GM19397 (cell line): Measurements from ENCODE around the gene UBXN6.

Experiments used
- ATAC-seq: cut with Tn5 transposase; IDR thresholded peaks from one replicate; pipeline ENCODE4 v1.9.1; 2021; ENCODE audit warnings: mild to moderate bottlenecking, moderate library complexity; ENCODE audit not compliant: unreplicated experiment

Gene UBXN6

DNA sequence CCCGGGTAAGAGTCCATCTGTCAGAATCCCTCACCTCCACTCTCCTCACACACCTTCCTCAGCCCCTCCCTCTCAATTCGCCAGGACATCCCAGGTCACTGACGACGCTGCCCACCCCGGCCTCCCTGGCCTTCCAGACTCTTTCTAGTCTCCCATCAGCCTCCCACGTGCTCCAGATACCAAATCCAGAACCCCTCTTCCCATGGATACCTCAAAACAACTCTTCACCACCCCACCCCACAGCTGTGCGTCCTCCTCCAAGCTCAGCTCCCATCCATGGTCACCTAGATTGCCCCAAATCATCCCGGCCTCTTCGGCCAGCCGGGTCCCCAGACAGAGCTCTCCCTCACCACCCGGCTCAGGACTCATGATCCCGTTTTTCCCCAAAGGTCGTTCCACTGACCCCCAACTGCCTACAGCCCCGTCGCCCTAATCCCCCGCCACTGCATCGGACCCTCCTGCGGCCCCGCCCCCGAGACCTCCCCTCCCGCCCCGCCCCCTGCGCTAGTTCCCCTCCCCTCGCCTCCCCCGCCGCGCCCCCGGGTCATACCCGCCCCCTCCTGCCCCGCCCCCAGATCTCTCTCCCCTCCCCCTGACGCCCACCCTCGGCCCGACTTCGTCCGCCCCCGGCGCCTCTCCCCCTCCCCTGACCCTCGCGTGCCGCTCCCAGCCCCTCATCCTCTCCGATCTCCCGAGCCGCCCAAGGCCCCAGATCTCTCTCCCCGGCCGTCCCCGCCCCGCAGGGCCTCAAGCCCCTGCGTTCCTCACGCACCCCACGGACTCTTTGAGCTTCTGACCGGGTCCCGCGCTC lies 546 bp downstream of the UBXN6 start:
- ATAC-seq: peak; percentile 15

DNA sequence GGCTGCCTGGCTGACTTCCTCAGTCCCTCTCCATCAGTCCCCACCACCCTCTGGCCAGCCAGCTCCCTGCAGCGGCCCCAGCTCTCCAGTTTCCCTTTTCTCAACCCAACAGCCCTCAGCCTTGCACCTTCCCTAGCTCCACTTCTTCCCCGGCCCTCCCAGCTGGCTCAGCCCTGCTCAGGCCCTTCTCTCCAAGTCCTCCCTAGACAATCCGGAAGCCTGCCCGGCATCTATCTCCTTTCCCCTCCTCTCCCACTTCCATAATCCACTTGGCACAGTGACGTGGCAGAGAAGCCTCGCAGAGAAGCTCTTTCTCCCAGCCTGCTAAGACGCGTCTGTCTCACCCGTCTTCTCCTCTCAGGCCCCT lies 1.1 kb downstream of the UBXN6 start:
- ATAC-seq: no peak

DNA sequence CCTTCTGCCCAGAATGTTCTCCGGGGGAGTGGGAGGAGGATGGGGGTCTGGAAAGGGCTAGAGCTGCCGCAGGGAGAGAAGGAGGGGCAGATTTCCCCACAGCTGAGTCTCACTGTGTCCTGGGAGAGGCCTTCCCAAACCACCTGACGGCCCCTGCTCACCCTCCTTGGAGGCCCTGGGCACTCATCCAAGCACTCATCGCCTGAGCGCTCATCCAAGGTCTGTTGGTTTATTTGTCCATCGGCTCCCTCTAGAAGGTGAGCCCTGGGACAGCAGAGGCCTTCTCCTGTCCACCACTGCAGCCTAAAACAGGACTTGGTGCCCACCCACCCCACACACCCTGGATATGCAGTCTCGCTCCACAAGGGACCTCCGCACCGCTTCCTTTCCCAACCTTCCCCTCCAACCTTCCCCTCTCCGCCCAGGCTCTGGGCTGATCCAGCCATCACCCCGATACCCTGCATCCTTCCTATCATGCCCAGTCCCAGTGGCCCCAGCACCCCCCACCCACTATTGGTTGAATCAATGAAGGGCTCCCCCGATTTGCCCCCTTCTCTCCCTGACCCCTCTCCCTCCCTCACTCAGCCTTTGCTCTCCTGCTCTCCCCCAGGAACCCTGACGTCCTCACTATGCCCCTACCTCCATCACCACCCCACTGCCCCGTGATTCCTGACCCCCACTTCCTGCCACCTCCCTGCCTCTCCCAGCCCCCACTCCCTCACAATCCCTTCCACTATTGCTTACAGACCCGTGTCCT lies 1.7 kb downstream of the UBXN6 start:
- no peak for ATAC-seq

DNA sequence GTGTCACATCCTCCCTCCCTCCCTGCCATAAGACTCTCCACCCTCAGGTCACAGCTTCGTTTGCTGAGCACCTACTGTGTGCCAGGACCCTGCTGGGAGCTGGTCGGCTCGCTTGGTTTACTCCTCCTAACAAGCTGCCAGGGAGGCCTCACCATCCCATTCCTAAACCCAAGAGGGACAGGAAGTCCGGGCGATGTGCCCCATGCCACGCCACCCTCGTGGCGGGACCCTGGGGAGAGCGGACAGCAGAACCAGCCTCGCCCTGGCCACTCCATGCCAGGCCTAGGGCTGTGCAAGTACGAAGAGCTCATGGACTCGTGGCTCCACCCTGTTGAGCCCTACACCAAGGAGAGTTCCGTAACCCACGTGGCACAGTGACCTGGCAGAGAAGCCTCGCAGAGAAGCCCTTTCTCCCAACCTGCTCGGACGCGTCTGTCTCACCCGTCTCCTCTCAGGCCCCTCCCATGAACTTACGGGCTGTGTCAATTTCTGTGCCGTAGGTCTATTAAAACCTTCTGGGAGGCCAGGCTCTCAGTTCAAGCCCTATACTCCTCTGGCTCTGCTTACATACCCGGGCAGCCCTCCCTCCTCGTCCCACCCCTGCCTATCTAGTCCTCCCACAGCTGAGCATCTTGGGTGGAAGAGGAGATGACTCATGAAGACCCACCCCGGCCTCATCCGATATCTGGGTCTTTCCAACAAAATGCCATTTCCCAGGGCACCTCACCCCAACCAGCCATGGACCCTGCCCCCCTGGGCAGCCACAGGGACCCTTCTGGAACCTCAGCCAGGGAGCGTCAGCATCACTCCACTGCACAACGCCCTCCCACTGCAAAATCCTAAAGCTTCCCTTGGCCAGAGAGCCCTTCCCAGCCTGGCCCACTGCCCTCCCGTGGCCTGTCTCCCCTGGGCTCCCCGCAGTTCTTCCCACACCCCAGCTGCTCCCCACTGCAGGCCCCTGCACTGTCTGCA lies 2.6 kb downstream of the UBXN6 start:
- no peak for ATAC-seq

- ATAC-seq: no peak
Measured at GRCh38 chr19:4453232-4454179, 4.1 kb downstream of the UBXN6 start.

DNA sequence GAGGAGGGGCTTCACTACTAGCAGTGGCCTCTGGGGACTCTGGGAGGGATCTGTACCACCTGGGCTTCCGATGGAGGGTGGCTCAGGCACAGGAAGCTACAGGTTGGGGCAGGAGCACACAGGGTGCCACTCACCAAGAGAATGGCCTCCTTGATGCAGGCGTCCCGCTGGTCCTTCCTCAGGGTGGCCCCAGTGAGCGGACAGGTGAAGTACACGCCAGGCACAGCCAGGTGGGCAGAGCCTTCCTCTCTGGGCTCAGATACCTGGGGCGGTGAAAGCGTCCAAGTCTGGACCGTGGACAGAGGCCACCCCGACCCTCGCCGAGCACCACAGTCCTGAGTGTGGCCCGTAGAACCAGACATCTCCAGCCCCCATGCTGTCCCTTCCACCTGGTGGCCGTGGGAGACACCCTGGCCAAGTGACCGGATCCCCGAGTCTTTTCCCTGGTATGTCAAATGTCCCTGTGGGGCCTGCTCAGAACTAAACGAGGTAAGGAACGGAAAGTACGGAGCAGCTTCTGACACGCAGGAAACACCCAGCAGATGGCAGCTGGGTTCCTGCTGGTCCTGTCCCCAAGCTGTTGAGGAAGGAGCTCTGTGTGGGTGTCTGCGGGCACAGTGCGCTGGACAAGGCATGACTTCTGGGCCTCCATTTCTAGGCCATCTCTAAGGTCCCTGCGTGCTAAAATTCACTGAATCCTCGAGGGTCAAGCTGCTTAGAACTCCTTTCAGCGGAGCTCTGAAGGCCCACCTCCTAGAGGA lies 5.2 kb downstream of the UBXN6 start:
- no peak for ATAC-seq

DNA sequence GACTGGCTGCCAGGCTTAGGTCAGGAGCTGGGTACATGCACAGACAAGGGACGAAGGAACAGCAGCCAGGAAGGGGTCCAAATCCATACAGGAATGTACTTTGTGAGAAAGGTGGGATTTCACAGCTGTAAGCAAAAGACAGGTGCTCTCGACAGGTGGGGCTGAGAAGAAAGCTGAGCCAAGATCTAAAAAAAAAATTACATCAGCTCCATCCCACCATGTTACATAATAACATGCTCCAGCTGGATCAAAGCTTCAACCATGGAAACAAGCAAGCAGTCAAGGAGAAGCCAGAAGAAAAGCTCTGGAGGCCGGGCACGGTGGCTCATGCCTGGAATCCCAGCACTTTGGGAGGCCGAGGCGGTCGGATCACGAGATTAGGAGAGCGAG lies 8.0 kb downstream of the UBXN6 start:
- no peak for ATAC-seq

DNA sequence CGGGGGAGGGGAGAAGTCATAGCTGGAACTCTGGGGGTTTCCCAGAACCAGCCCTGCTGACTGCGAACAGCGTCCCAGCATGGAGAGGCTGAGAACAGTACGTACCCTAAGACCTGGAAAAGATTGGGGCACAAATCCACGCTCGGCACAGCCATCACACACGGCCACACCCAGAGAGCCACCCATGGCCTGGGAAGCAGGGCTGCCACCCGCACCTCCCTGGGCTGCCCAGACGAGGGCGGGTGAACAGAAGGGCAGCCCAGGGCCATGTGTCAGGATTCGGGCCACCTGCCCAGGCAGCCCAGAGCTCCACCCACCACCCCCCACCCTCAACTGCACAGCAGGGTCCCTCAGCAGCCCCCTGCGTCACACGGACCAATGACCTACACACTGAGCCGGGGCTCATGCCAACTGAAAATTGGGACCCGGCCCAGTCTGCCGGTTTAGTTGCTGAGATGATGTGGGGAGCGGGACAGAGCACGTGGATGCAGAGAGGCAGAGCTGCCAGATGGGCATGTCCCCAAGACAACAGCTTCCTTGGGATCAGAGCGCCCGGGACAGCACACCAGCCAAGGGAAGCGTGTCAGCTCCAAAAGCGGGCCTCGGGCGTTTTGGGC lies 8.5 kb downstream of the UBXN6 start:
- no peak for ATAC-seq

DNA sequence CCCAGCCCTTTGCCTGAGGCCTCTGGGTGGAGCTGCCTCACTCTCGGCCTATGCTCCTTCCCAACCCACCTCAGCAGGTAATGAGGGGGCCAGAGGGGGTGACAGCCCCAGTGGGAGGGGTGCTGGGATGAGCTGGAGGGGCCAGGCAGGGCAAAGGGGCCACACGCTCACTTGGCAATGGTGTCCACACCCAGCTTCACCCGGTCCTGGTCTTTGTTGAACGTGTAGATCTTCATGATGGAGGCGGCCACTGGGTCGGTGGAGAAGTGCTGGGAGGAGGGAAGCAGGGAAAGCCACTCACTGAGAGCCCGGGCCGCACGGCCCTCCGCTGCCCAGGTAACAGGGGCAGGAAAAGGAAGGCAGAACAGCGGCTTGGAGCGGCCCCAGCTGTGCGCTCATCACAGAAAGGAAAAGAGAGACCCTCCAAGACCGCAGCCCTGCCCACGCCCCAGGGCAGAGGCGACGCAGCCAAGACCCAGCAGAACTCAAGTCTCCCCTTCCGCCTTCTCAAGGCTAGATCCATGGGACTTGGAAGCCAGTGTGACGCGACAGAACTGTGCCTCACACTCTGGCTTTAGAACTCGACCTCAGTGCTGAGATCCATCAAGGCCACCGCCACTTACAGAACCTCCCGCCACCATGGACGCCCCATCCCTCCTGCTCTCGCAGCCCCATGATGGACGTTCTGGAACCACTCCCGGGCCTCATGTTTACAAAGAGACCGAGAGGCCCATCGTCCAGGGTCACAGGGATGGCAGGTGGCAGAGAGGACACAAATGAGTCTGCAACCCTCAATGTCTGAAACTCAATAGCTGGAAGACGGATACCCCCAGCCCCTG lies 9.2 kb downstream of the UBXN6 start:
- ATAC-seq: no peak

DNA sequence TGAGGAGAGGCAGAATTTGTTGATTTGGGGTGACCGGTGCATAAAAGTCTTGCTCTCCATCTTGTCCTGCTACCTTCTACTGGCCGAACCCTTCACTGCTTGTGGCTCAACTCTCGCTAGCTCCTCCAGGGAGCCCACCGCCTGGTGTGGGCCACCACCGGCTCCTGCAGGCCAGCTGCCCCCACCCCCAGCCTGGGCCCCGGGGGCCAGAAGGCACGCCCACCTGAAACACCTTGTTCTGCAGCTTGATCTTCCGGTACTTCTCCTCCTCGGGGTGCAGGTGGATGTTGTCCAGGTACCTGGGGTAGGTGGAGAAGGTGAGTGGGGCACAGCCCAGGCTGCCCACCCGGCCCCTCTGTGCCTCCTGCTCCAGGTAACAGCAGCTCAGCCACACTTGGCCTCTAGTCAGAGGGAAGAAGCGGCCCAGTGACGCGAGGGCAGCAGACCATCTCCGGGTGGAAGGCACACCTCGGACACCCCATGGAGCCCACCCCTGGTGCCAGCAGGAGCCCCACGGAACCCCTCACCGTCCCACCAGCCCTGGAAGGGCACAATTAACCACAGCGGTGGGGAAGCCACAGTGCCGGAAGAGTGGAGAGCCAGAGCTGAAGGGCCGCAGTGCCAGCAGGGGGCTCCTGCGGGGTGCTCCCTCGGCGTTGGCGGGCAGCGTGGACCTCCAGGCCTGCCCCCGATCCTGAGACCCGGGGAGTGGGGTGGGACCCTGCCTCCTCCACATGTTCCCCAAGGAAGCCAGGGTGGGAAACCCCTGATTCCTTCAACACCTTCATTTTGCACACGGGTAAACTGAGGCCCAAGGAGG lies 10.1 kb downstream of the UBXN6 start:
- ATAC-seq: no peak

DNA sequence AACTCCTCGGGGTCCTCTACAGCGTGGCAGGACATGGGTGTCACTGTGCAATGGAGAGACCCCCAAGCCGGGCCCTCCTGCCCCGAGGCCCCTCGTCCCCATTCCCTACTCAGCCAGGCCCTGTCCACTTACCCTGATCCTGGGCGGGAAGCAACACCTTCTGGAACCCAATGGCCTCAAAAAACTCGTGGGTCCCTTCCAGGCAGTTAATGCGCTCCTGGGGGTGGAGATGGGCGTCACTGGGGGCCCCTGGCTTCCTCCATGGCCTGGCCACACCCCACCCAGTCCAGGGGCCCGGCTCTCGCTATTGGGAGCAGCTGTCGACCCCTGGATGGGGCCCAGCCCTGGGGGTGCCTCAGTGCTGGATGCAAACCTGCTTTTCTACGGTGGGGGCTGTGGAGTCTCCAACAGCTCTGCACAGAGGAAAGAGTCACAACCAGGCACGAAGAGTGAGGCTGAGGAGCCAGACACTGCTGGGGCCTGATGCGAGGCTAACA lies 10.8 kb downstream of the UBXN6 start:
- no peak for ATAC-seq

DNA sequence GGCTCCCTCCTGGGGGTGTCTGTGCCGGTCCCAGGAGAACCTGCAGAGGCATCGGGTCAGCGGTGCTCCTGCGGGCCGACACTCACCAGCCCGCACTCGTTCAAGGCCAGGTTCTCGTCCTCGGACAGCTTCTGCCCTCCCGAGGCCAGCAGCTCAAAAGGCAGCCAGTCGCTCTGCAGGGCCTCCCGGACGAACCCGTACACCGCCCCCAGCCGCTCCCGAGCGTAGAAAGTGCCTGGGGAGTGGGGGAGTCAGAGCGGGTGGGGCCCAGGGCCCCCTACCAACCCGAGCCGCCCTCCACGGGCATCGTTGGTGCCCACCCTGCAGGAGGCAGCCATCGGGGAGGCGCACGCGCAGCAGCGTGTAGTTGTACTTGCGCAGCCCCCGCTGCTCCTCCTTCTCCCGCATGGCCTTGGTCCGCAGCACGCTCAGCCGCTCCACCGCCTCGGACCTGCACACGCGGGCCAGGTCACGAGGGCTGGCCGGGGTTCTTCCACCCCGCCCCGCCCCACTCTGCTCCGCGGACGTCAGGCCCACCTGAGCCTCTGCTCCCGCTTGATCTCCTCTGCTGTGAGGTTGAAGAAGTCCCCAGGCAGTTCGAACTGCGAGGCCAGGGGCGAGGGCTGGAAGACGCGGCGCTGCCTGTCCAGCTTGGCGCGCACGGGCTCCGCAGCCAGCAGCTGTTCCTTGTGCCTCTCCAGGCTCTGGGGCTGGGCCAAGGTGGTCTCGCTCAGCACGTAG lies 11.5 kb downstream of the UBXN6 start:
- ATAC-seq: no peak

DNA sequence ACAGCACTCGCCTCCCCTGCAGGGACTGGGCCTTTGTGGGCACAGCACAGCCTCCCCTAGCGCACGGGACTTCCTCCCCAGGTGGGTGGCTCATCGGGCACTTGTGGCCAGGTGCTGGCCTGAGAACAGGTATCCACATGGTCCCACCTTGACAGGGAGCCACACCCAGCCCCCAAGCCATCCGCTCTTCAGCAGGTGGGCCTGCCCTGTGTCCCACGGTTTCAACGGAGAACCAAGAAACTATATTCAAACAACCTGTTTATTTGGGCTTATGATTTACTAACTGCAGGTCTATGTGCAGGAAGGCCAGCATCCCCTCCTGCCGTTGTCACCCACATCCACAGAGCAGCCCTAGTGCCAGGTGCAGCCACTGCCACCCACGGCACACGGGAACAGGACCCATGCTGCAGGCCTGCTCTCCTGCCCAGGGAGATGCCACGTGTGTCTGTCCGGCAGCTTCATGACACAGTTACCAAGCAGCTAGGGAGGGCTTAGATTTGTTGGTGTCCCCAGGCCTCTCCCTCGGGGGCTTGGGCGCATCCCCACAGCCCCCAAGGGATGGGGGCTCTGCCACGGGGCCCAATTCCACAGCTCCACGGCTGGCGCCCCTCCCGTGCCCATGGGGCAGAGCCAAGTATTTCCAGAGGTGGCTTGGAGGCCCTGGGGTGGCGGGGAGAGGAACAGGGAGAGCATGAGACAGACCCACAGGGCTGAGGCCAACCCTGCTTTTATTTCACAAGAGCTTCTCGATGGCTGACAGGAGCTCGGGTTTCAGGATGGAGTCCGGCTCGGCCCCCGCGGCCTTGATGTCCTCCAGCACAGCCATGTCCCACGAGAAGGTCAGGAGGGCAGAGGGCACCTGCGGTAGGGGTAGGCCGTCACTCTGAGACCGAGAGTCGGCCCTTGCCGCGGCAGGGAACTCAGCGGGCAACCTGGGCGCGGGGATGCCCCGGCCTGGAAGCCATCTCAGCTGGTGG lies 12.5 kb downstream of the UBXN6 start:
- ATAC-seq: no peak

GRCh38 chr19:4443966-4444764 lies 13.4 kb downstream of the UBXN6 start:
- no peak for ATAC-seq
